T-helper 1 cell treated with Interleukin-12 subunit alpha and Interleukin-12 subunit beta and Interleukin-4 antibody, amounts not matched to agents 30 ng/mL and 1 ng/mL, for 36 hours (primary cell): Measurements from ENCODE around the gene ADO. TPM values are rescaled to one million over a fixed set of nuclear protein-coding genes. Genes with fewer than 3 reads are reported as not detected.

ENCODE experiments used
- total RNA-seq: library from RNA; stranded (reverse); gene quantifications from 2 replicates; pipeline ENCODE4 v1.2.3, GENCODE V29; 2022

Gene ADO
- total RNA-seq, 1 donor from 2014 or later, result 23.3 TPM

Other genes with a start within 250 kb of the ADO start
- gene EGR2, start 11.6 kb downstream of the ADO start, total RNA-seq, result 22.4 and 22.9 TPM in 2 replicates